NCI-H187 (cell line): ENCODE data around the gene FRMD5.

Experiments used
- DNase-seq, 2 experiments: peaks; one replicate each; lab custom pipeline; 2025; lab: John Stamatoyannopoulos, UW

FRMD5 gene

GRCh38 chr15:43974852-43975251 lies 220.2 kb downstream of the FRMD5 start:
- no peak for DNase-seq

GRCh38 chr15:43969802-43970375 lies 225.2 kb downstream of the FRMD5 start:
- DNase-seq = no peak

GRCh38 chr15:43968551-43968950 lies 226.5 kb downstream of the FRMD5 start:
- no peak for DNase-seq

GRCh38 chr15:43966646-43967045 lies 228.4 kb downstream of the FRMD5 start:
- no peak for DNase-seq

- DNase-seq = no peak
Observed at GRCh38 chr15:43958861-43959330, 236.2 kb downstream of the FRMD5 start.

- no peak for DNase-seq
Observed at GRCh38 chr15:43957724-43958123, 237.3 kb downstream of the FRMD5 start.

GRCh38 chr15:43955140-43955539 lies 239.9 kb downstream of the FRMD5 start:
- DNase-seq = no peak

- DNase-seq = no peak
Observed at GRCh38 chr15:43954181-43954621, 240.9 kb downstream of the FRMD5 start.

GRCh38 chr15:43953402-43953801 lies 241.7 kb downstream of the FRMD5 start:
- DNase-seq = no peak

- DNase-seq = no peak
Observed at GRCh38 chr15:43950531-43950930, 244.5 kb downstream of the FRMD5 start.

- DNase-seq = no peak
Observed at GRCh38 chr15:43948691-43949325, 246.3 kb downstream of the FRMD5 start.

GRCh38 chr15:43943511-43943910 lies 251.6 kb downstream of the FRMD5 start:
- no peak for DNase-seq

GRCh38 chr15:43942194-43942593 lies 252.9 kb downstream of the FRMD5 start:
- DNase-seq = no peak

- no peak for DNase-seq
Observed at GRCh38 chr15:43941555-43941954, 253.5 kb downstream of the FRMD5 start.

GRCh38 chr15:43941071-43941470 lies 254.0 kb downstream of the FRMD5 start:
- no peak for DNase-seq

GRCh38 chr15:43939070-43939469 lies 256.0 kb downstream of the FRMD5 start:
- DNase-seq = no peak

GRCh38 chr15:43934480-43934879 lies 260.6 kb downstream of the FRMD5 start:
- DNase-seq = no peak

GRCh38 chr15:43932907-43933306 lies 262.2 kb downstream of the FRMD5 start:
- DNase-seq = no peak

GRCh38 chr15:43931790-43932435 lies 263.2 kb downstream of the FRMD5 start:
- no peak for DNase-seq

- DNase-seq = no peak
Observed at GRCh38 chr15:43931119-43931518, 264.0 kb downstream of the FRMD5 start.

GRCh38 chr15:43930556-43930955 lies 264.5 kb downstream of the FRMD5 start:
- DNase-seq = no peak

GRCh38 chr15:43930079-43930478 lies 265.0 kb downstream of the FRMD5 start:
- no peak for DNase-seq

GRCh38 chr15:43928152-43928551 lies 266.9 kb downstream of the FRMD5 start:
- no peak for DNase-seq
